Fibroblast of the conjunctiva (primary cell): ENCODE data around the gene ATP6V1C2.
A peak's percentile ranks its signal among the peaks of the same experiment; 100 is the strongest.
"Not testable (repeated sequence)": the region's sequence is repeated elsewhere in the genome, so short reads cannot be mapped to it uniquely, and the experiment has no call there.

Experiments
- DNase-seq: peaks from one replicate; pipeline ENCODE4 v3.0.0-alpha.2; 2010; ENCODE audit warnings: low read depth

Gene ATP6V1C2

GRCh38 chr2:10786240-10786982 lies 65.0 kb downstream of the ATP6V1C2 start:
- DNase-seq: no peak

DNA sequence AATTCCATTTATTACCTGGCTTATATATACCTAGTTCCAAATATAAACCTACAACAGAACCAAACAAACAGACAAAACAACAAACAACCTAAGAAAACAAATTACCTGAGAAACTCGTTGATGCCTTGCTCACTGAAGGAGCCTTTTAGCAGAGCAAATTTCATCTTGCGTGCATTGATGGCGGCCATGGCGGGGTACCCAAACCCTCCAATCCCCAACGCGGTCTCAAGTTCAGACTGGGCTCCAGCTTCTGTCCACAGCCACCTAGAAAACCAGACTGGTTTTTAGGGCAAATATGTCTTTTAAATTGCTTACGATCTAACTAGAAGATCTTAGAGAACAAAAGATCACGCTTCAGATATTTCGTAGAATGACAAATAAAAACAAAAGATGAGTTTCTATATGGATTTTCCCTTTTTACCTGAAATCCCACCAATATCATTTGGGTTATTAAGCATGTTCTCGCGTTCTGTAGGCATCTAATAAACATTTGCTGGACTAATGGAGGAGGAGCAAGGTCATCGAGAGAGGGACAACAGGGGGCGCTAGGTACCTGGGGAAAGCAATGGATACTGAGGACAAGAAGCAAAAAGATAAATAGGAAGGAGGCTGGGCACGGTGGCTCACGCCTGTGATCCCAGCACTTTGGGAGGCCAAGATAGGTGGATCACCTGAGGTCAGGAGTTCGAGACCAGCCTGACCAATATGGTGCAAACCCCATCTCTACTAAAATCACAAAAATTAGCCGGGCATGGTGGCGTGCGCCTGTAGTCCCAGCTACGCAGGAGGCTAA lies 65.9 kb downstream of the ATP6V1C2 start:
- no peak for DNase-seq

DNA sequence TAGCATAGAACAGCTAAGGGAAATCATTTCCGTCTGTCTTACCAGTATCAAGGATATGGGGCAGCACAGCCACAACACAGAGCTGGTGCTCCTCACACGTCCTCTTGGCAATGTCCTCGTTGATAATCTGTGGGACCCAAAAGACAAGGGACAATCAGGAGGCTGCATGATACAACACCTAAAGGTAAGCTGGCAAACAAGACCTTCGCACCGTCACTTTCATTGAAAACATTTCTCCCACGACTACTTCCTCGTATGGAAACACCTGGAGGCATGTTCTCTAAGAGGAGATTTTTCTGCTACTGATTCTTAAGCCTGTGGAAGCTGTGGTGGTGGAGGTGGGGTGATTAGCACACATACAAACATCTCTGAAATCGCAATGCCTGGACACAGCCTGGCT lies 67.4 kb downstream of the ATP6V1C2 start:
- no peak for DNase-seq

DNA sequence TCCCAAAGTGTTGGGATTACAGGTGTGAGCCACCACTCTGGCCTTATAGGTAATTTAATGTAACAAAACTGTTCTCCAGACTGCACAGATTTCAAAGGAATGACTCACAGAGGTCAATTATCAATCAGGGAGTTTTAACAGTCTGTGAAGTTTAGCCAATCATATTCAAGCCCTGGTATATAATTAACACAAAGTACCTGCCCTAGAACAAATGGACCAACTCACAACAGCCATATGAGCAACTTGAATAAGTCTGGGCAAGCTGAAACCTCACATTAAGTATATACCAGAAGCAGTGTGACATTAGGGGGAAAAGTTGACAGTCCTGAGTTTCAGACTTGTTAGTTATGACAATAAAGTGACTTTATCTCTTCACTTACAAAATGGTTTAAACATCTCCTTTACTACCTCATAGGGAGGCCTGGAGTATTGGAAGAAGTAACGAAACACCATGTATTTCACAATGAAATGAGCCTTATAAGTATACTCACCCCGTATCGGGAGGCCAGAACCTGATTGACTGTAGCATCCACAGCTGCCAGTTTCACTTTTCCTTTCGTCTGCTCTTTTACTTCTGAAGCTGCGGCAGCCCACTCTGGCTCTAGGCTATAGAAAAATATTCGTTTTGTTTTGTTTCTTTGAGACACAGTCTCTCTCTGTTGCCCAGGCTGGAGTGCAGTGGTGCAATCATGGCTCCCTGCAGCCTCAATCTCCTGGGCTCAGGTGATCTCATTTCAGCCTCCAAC lies 69.0 kb downstream of the ATP6V1C2 start:
- DNase-seq: no peak

GRCh38 chr2:10792001-10792634 lies 70.7 kb downstream of the ATP6V1C2 start:
- no peak for DNase-seq

DNA sequence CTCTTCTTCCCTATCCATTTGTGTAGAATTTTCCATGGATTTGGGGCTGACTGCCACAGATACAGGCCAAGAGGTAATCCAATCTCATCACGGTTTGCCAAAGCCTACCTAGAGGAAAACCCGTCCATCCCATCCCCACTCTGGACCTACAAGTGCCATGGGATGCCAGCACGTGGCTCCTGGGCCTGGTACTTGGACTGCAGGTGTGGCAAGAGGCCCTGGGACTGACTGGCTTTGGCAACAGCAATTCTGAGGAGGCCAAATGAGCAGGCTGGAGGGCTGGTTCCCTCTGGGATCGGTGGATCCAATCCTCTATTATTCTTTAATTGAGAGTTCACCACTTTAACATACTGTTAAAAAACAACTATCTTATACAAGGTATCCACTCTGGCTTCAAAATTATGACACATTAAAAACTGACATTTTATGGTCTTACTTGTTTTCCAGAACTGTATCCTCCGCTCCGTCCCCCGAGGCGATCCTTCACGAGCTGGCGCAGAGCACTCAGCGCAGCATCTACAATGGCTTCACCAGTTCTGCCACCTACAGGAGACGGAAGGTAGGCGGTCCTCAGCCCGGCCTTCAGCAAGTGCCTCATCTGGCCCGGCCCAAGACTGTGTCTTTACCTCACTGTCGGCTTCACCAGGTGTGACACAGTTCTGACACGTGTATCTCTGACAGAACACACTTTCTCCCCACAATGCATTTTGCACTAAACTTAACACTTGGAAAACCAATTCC lies 71.4 kb downstream of the ATP6V1C2 start:
- DNase-seq: no peak

DNA sequence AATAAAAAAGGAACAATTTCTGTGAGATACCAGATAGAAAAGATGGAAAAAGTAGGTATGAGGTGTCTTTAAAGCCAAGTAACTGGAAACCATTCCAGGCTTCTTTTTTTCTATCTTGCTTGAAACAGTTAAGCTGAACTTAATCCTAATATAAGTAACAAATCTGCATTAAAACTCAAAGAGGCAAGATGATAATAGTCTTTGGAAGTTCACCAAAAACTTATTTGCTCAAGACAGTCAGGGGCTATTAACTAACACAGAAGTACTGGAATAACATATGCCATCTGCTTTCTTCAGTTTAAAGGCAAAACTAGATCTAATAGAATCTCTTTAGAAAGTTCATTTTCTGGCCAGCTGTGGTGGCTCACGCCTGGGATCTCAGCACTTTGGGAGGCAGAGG lies 72.4 kb downstream of the ATP6V1C2 start:
- DNase-seq: no peak

DNA sequence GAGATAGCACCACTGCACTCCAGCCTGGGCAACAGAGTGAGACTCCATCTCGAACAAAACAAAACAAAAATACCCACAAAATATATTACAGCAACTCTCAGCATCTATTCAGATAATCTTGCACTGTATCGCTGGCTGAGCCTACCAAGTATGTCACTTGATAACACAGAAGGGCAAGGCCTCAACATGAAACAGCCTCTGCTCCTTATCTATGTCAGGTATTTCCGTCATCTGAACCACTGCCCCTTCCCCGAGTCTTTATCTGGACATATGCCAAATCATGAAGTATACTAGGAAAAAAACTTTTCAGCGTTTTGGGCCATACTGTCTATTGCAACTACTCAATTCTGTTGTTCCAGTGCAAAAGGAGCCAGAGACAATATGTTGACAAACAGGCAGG lies 73.4 kb downstream of the ATP6V1C2 start:
- no peak for DNase-seq

DNA sequence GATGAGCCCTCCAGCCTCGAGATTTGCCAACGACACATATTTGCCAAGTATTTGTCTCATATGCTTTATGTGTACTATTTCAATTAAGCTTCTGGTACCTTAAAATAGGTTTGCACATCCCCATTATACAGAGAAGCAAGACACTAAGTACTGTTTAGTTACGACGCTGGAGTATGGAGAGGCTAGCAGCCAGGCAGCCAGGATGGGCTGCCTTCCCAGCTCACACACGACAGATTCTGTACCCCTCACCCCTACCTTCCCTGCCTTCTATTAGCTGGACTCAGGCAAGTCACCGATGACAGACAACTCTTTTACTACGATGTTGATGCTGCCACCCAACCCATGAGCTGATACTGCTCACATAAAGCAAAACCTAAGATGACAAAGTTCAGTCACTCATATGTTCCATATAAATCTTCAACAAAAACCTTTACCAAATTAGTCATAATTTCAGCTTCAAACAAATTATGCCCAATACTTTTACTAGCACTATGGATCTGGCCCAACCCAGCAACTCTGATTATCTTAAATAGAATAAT lies 74.1 kb downstream of the ATP6V1C2 start:
- no peak for DNase-seq

DNA sequence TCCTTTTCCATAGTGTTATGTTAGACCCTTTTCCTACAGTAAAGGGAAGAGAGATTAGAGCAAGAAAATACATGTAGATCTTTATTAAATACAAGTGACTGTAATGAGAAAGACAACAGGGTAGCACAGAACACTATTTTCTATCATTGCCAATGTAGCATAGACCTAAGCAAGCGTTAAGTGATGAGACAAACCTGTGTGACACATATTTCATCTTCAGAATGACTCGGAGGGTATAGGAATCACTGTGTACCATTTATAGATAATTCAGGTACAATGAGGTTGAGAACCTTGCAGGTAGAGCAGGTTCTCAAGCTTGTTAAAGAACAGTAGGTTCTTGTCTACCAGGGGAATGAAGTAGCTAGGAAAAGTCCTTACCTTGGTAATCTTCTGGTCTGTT lies 75.3 kb downstream of the ATP6V1C2 start:
- DNase-seq: no peak

GRCh38 chr2:10798783-10799182 lies 77.4 kb downstream of the ATP6V1C2 start:
- DNase-seq: no peak

- no peak for DNase-seq
Measured at GRCh38 chr2:10800163-10800562, 78.7 kb downstream of the ATP6V1C2 start.

DNA sequence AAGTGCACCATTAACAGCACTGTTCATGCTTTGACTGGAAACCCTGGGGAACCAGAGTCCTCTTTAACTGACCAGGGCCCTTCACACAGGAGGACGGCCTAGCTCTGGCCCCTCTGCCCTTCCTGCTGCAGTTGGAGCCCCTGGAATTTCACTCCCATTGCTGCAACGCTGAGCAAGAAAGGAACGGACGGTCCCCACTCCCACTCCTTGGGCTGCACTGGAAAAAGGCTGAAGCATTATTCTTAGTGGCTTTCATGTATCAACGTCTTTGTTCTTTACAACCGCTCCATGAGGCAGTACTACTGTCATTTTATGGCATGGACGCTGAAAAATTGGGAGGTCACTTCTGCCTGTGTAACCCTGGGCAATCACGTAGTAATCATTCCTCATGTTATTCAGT lies 81.2 kb downstream of the ATP6V1C2 start:
- DNase-seq: no peak

- not testable (repeated sequence) for DNase-seq
Measured at GRCh38 chr2:10805990-10806389, 84.6 kb downstream of the ATP6V1C2 start.

- DNase-seq: no peak
Measured at GRCh38 chr2:10806543-10806942, 85.1 kb downstream of the ATP6V1C2 start.

DNA sequence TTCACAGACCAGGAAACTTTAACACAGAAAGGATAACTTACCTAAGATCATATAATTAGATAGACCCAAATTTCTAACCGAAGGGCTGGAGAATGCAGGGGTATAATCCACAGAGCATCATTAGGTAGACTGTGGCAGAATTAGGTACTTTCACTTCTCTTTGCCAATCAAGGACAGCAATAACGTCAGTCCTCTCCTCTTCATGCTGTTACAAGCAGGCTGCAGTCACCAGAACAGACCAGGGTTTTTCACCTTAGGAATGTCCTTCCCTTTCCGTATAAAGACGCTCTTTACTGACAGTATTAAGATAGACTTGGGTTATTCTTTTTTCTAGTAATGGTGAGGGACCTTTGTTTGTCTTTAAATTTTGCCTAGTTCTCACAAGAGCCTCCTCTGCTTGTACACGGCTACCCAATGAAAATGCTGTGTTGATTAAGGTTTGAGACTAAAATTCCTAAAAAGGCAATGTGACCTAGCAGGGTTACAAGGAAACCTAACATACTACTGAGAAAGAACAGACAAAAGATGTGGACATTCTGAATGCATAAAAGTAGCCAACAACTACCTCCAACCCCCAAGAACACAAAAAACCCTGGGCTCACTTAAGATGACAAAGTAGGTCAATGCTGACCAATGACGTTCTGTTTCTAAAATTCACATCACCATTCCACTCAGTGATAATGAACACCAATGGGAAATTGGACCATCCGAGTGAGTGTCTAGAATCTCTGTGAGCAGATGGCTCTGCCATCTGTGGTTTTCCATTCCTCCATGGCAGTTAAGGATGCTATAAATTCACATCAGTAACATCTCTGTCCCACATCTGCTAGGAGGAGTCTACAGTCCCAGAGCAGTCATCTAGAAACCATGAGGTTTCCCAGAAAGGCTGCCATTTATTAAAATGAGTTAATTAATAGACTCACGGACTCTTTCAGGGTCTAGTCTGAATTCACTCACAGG lies 89.1 kb downstream of the ATP6V1C2 start:
- no peak for DNase-seq

DNA sequence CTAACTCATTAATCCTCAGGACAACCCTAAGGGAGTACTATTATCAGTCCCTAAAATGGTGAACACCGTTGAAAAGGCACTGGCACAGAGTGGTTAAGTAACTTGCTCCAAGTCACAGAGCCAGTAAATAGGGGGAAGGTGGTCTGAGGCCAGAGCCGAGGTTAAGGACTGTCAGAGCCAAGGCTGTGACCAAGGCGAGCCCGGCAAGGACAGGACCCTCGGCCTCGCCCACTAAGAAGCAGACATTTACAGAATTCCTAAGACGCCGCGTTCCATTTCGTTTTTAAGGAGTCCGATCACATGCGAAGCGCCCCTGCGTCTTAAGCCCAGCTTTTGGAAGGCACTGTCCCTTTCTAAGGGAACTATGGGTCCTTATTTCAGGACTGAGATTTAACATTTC lies 90.1 kb downstream of the ATP6V1C2 start:
- no peak for DNase-seq

GRCh38 chr2:10812362-10813162 lies 91.1 kb downstream of the ATP6V1C2 start, which contains the start of gene PDIA6:
PDIA6 (minus strand) TSS chr2:10812785; CDS start chr2:10812696, 89 bp downstream.
- DNase-seq: peak; percentile 92
